ENCODE measurements around the gene PTPRN2. TPM values are rescaled to one million over a fixed set of nuclear protein-coding genes. Genes with fewer than 3 reads are reported as not detected.
A peak's percentile ranks its signal among the peaks of the same experiment; 100 is the strongest.

The PTPRN2 gene
- total RNA-seq, 1 experiment from 2014 or later = 1.1 TPM

DNA sequence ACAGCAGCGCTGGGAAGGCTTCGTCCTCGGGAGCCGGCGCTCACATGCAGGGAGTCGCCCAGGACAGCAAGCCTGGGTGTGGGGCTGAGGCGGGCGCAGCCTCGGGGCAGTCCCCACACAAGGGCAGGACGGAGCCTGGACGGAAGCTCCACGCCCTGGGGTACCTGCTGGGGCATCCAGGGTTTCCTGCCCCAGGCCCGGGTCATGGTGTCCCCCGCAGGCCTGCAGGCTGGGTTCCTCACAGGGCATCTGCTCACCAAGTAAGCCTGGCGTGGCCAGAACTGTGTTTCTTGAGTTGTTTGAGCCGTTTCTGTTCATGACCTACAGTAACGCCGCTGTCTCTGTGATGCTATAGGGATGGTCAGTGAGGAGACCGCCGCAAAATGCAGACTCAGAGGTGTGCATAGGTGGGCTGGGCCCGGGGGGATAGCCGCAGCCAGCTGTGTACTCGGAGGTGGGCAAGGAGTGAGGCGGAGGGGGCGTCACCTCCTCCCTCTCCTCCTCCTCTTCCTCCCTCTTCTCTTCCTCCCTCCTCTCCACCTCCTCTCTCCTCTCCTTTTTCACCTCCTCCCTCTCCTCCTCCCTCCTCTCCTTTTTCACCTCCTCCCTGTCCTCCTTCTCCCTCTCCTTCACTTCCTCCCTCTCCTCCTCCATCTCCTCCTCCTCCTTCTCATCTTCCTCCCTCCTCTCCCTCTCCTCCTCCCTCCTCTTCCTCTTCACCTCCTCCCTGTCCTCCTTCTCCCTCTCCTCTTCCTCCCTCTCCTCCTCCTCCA lies 811.9 kb downstream of the PTPRN2 start:
- Histone ChIP-seq H3K36me3 (ENCODE audit: control insufficient read depth, insufficient read depth, low read length) (no peaks in the 10 kb centered on the region), H3K4me1 (ENCODE audit: control insufficient read depth, insufficient read depth, low read length) (no peaks in the 10 kb centered on the region), H3K27me3 (ENCODE audit: control insufficient read depth, insufficient read depth, low read length) (peaks cover 4% of the 10 kb centered on the region; the same call in 1 of the 2 replicates), H3K27ac (ENCODE audit: low read length) (no peak overlapping the region), H3K4me3 (ENCODE audit: low read depth in 2 of 2, low read length in 2 of 2) (no peak overlapping the region), H3K9me3 (ENCODE audit: control insufficient read depth, insufficient read depth, low read depth, low read length) (no peaks in the 10 kb centered on the region)
- POLR2A ChIA-PET = no interaction called here
- ATAC-seq (peak; percentile 51; the same call in 1 of the 2 replicates), DNase-seq (ENCODE audit: low read depth, low spot score) (no peak)
- CTCF ChIA-PET = no interaction called here
- TF ChIP-seq POLR2AphosphoS5 (IDR thresholded peaks at IDR 0.05; ENCODE audit: low read depth, low read length) (no peak), SIN3A (IDR thresholded peaks at IDR 0.05; ENCODE audit: borderline replicate concordance, insufficient read depth, low read depth, low read length) (no peak), TCF7L2 (IDR thresholded peaks at IDR 0.05; ENCODE audit: low read depth, low read length) (no peak), REST (IDR thresholded peaks at IDR 0.05; ENCODE audit: insufficient read depth in 1 of 2, low read depth in 2 of 2, low read length in 1 of 2) (no peak)
- TF ChIP-seq, protein P1, sequence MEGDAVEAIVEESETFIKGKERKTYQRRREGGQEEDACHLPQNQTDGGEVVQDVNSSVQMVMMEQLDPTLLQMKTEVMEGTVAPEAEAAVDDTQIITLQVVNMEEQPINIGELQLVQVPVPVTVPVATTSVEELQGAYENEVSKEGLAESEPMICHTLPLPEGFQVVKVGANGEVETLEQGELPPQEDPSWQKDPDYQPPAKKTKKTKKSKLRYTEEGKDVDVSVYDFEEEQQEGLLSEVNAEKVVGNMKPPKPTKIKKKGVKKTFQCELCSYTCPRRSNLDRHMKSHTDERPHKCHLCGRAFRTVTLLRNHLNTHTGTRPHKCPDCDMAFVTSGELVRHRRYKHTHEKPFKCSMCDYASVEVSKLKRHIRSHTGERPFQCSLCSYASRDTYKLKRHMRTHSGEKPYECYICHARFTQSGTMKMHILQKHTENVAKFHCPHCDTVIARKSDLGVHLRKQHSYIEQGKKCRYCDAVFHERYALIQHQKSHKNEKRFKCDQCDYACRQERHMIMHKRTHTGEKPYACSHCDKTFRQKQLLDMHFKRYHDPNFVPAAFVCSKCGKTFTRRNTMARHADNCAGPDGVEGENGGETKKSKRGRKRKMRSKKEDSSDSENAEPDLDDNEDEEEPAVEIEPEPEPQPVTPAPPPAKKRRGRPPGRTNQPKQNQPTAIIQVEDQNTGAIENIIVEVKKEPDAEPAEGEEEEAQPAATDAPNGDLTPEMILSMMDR (IDR thresholded peaks at IDR 0.05) = no peak
- intact Hi-C loops (cut with micrococcal nuclease; ENCODE audit: unreplicated experiment) = no loop called here
- in situ Hi-C loops (cut with HindIII; ENCODE audit: low pct_unique_long_range_greater_than_20kb, low sequenced_read_pairs) = no loop called here
- no TSS peak for BruUV-seq (replicated peaks)

DNA sequence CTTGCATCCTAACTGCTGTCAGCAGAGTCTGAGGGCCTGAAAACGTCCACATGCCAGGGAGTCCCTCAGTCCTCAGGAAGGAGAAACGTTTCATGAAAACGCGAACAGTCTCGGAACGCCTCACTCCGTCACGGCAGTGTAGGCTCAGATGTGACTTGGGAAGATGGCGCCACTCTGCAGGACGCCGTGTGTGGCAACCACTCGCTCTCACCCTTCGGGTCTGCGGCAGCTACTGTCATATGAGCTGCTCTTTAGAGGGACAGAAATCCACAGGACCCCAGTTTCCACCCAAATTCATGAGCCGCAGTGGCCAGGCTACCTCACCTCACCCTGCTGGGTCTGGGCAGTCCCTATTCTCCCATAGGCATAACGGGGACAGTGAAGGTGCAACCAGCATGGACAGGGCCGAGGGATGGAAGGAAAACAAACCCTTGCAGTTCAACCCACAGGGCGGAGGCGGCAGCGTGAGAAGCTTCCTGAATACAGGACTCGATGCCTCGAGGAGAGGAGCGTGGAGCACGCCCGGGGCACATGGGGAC lies 812.5 kb downstream of the PTPRN2 start:
- no peak overlapping the region for H3K4me3 ChIP-seq (ENCODE audit: low read depth in 2 of 2, low read length in 2 of 2)
- CTCF ChIA-PET = interaction anchor here (0.6 kb wide), 1 partner anchor 314 kb away, joined by 4 read pairs; no protein-coding TSS in a partner anchor
- BruUV-seq (replicated peaks) = no TSS peak
- POLR2A ChIA-PET = no interaction called here
- H3K27ac ChIP-seq (ENCODE audit: low read length) = no peak overlapping the region
- in situ Hi-C loops (cut with HindIII; ENCODE audit: low pct_unique_long_range_greater_than_20kb, low sequenced_read_pairs) (no loop called here), intact Hi-C loops (cut with micrococcal nuclease; ENCODE audit: unreplicated experiment) (no loop called here)
- DNase-seq (ENCODE audit: low read depth, low spot score) (no peak), ATAC-seq (peak; percentile 57)
- no peaks in the 10 kb centered on the region for H3K4me1 ChIP-seq (ENCODE audit: control insufficient read depth, insufficient read depth, low read length)
- H3K36me3 ChIP-seq (ENCODE audit: control insufficient read depth, insufficient read depth, low read length) = no peaks in the 10 kb centered on the region
- no peaks in the 10 kb centered on the region for H3K9me3 ChIP-seq (ENCODE audit: control insufficient read depth, insufficient read depth, low read depth, low read length)
- no peak for TF ChIP-seq POLR2AphosphoS5 (IDR thresholded peaks at IDR 0.05; ENCODE audit: low read depth, low read length)
- TF ChIP-seq, protein P1 (IDR thresholded peaks at IDR 0.05) = no peak
- H3K27me3 ChIP-seq (ENCODE audit: control insufficient read depth, insufficient read depth, low read length) = peaks cover 4% of the 10 kb centered on the region; the same call in 1 of the 2 replicates
